Smooth muscle cell (in vitro differentiated cells): ENCODE measurements around the gene UGT1A3. TPM values are rescaled to one million over a fixed set of nuclear protein-coding genes. Genes with fewer than 3 reads are reported as not detected.

Source experiments
- DNase-seq: peaks from one replicate; lab custom pipeline; 2025; ENCODE audit not compliant: unreplicated experiment; lab: John Stamatoyannopoulos, UW
- H2AFZ ChIP-seq: fragments of 200-600 bp; sonication (generic); 2 replicates; pipeline ENCODE4 v1.6.0; 2016; ENCODE audit warnings: antibody characterized with exemption, low read depth, mild to moderate bottlenecking
- H3F3A ChIP-seq: fragments of 200-600 bp; sonication (generic); 2 replicates; pipeline ENCODE4 v1.6.0; 2017; ENCODE audit warnings: antibody characterized with exemption, low read depth
- H3K27ac ChIP-seq: fragments of 200-600 bp; sonication (generic); 2 replicates; pipeline ENCODE4 v1.5.1; 2016; ENCODE audit warnings: low read depth, mild to moderate bottlenecking
- H3K27me3 ChIP-seq: fragments of 200-600 bp; sonication (generic); 2 replicates; pipeline ENCODE4 v1.6.1; 2016; ENCODE audit warnings: low read depth, mild to moderate bottlenecking
- H3K36me3 ChIP-seq: fragments of 200-600 bp; sonication (generic); 2 replicates; pipeline ENCODE4 v1.5.1; 2016; ENCODE audit warnings: low read depth
- H3K4me1 ChIP-seq: fragments of 200-600 bp; sonication (generic); 2 replicates; pipeline ENCODE4 v1.5.1; 2016; ENCODE audit warnings: low read depth
- H3K4me2 ChIP-seq: fragments of 200-600 bp; sonication (generic); 2 replicates; pipeline ENCODE4 v1.6.0; 2016; ENCODE audit warnings: mild to moderate bottlenecking
- H3K4me3 ChIP-seq: fragments of 200-600 bp; sonication (generic); 2 replicates; pipeline ENCODE4 v1.5.1; 2016; ENCODE audit warnings: mild to moderate bottlenecking
- H3K79me2 ChIP-seq: fragments of 200-600 bp; sonication (generic); 2 replicates; pipeline ENCODE4 v1.6.0; 2016; ENCODE audit warnings: low read depth, mild to moderate bottlenecking
- H3K9ac ChIP-seq: fragments of 200-600 bp; sonication (generic); 2 replicates; pipeline ENCODE4 v1.6.0; 2016; ENCODE audit warnings: low read depth
- H3K9me3 ChIP-seq: fragments of 200-600 bp; sonication (generic); replicated peaks from 2 replicates; pipeline ENCODE4 v1.5.1; 2016; ENCODE audit warnings: low read depth
- H4K20me1 ChIP-seq: fragments of 200-600 bp; sonication (generic); 2 replicates; pipeline ENCODE4 v1.6.0; 2016; ENCODE audit warnings: low read depth
- WGBS: methylation state at CpG from one replicate; pipeline ENCODE4 v1.1.7; 2016; ENCODE audit warnings: low lambda C conversion rate; 5-methylcytosine and 5-hydroxymethylcytosine counted together
- polyA plus RNA-seq: library from polyadenylated mRNA; unstranded; fragments of >200 nt; fragmentation: Nextera tagmentation; extraction: Ambion mirVana; gene quantifications from 2 replicates; pipeline ENCODE4 v1.2.1, GENCODE V29; 2016
- total RNA-seq: library from RNA; depleted of rRNA; stranded (reverse); fragments of >200 nt; gene quantifications from 2 replicates; pipeline ENCODE4 v1.2.3, GENCODE V29; 2014
- TF ChIP-seq, protein P1 (sequence below): fragments of 200-600 bp; sonication (generic); IDR thresholded peaks from 2 replicates; pipeline ENCODE4 v1.5.1; 2017; ENCODE audit warnings: borderline replicate concordance, mild to moderate bottlenecking, antibody characterized with exemption; ENCODE audit not compliant: insufficient read depth, poor library complexity, severe bottlenecking

The UGT1A3 gene
- total and polyA plus RNA-seq, 2 experiments from 2014 or later: not detected

DNA sequence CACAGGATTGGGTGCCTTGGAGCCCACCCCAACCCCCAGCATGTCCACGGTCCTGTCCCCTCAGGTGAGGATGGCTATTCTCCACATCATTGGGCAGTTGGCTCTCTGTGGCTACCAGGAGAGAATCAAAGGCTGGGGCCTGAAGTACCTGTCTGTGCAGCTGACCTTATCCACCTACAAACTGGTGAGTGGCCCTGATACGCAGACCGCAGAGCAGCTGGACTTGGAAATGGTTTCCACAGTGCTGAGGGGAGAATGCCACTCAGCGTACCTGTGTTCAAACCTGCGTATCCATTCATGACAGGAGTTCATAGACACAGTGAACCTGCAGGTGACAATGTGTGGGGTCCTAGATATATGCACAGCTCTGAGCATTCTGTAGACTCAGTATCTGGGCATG is 70.9 kb downstream of the UGT1A3 start:
- H3K9ac ChIP-seq: no peak overlapping the region
- no peak overlapping the region for H3K27ac ChIP-seq
- no peaks in the 10 kb centered on the region for H3K4me1 ChIP-seq
- H3K4me2 ChIP-seq: no peak overlapping the region
- no peaks in the 10 kb centered on the region for H3F3A ChIP-seq
- no peaks in the 10 kb centered on the region for H3K9me3 ChIP-seq
- no peak for DNase-seq
- no peaks in the 10 kb centered on the region for H3K79me2 ChIP-seq
- H3K4me3 ChIP-seq: no peak overlapping the region
- H3K27me3 ChIP-seq: no peaks in the 10 kb centered on the region
- no peak overlapping the region for H2AFZ ChIP-seq
- H4K20me1 ChIP-seq: no peaks in the 10 kb centered on the region
- H3K36me3 ChIP-seq: no peaks in the 10 kb centered on the region
- 55% methylated on average over 5 of the region's 5 CpGs for WGBS
- TF ChIP-seq, protein P1, sequence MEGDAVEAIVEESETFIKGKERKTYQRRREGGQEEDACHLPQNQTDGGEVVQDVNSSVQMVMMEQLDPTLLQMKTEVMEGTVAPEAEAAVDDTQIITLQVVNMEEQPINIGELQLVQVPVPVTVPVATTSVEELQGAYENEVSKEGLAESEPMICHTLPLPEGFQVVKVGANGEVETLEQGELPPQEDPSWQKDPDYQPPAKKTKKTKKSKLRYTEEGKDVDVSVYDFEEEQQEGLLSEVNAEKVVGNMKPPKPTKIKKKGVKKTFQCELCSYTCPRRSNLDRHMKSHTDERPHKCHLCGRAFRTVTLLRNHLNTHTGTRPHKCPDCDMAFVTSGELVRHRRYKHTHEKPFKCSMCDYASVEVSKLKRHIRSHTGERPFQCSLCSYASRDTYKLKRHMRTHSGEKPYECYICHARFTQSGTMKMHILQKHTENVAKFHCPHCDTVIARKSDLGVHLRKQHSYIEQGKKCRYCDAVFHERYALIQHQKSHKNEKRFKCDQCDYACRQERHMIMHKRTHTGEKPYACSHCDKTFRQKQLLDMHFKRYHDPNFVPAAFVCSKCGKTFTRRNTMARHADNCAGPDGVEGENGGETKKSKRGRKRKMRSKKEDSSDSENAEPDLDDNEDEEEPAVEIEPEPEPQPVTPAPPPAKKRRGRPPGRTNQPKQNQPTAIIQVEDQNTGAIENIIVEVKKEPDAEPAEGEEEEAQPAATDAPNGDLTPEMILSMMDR: no peak

DNA sequence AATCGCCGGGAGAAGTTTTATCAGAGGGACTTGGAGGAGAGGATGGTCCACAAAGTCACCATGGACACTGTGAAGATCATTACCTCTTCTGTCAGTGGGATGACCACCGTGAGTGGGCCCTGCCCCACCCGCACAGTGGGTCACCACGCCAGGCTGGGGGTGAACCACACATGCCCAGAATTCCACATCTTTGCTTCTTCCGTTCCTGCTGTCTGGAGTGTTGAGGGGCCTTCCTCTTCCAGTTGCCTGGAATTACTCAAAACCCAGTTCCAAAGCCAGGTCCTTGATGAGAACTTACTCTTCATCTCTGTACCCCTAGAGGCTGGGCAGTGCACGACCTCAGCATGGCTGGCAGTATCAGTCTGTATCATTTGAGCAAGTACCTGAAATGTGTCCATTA is 71.4 kb downstream of the UGT1A3 start:
- Histone ChIP-seq H3F3A (no peaks in the 10 kb centered on the region), H3K4me1 (no peaks in the 10 kb centered on the region), H3K4me2 (no peak overlapping the region), H2AFZ (no peak overlapping the region), H3K27ac (no peak overlapping the region), H3K36me3 (no peaks in the 10 kb centered on the region), H3K4me3 (no peak overlapping the region), H4K20me1 (no peaks in the 10 kb centered on the region), H3K9me3 (no peaks in the 10 kb centered on the region), H3K9ac (no peak overlapping the region), H3K27me3 (no peaks in the 10 kb centered on the region), H3K79me2 (no peaks in the 10 kb centered on the region)
- DNase-seq: no peak
- 72% methylated on average over 7 of the region's 7 CpGs for WGBS
- TF ChIP-seq, protein P1: no peak

DNA sequence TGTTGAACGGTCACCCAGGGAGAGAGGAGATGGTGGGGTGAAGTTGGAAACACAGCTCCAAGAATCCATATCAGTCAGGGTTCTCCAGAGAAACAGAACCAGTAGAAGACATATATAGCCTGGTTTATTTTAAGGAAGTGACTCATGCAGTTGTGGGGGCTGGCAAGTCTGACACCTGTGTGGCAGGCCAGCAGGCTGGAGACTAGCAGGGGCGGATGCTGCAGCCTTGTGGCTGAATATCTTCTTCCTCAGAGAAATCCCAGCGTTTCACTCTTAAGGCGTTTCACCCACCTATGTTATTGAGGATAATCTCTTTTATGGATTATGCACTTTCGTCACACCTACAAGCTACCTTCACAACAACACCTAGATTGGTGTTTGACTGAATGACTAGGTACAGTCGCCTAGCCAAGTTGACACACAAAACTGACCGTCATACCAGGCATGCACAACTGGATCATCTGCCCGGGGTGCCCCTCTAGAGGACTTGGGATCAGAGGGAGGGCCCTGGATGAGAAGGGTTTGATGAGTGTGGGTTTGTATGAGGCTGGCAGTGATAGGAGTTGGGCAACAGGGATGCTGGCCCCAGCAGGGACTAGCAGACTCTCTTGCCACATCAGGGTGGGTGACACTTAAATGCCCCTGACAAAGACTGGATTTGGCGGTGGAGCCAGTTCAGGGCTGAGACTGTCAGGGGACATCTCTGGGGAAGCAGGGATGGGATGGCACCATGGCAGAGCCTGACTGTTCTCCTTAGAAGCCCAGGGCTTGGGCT is 72.7 kb downstream of the UGT1A3 start:
- Histone ChIP-seq H3K9ac (no peak overlapping the region), H3K27ac (no peak overlapping the region), H3K4me1 (no peaks in the 10 kb centered on the region), H3K79me2 (no peaks in the 10 kb centered on the region), H3K36me3 (no peaks in the 10 kb centered on the region), H3F3A (no peaks in the 10 kb centered on the region), H3K4me2 (no peak overlapping the region), H3K4me3 (no peak overlapping the region), H3K27me3 (no peaks in the 10 kb centered on the region), H3K9me3 (no peaks in the 10 kb centered on the region), H4K20me1 (no peaks in the 10 kb centered on the region), H2AFZ (no peak overlapping the region)
- 78% methylated on average over 9 of the region's 9 CpGs for WGBS
- TF ChIP-seq, protein P1: no peak
- DNase-seq: no peak
